Frontal cortex (tissue), 4 donors: ENCODE data around the gene CEPT1. TPM values are rescaled to one million over a fixed set of nuclear protein-coding genes. Genes with fewer than 3 reads are reported as not detected.
A peak's percentile ranks its signal among the peaks of the same experiment; 100 is the strongest.

ENCODE experiments used
- DNase-seq, 2 donors: peaks; one replicate each; pipeline ENCODE4 v3.0.0; 2012; ENCODE audit warnings: low spot score in 2 of 2
- FAIRE-seq: peaks from 2 replicates; lab custom pipeline; 2012; peaks lifted over from hg19 to GRCh38; lab: Jason Lieb, UNC
- total RNA-seq: library from RNA; depleted of rRNA; stranded (reverse); fragments of >200 nt; gene quantifications from one replicate; pipeline ENCODE4 v1.2.3, GENCODE V29; 2014
- donor health status: control.
- donor health status: control.
- donor health status: control.

The CEPT1 gene
- total RNA-seq, 1 donor from 2014 or later, result 47.7 TPM

GRCh38 chr1:111190931-111191451 is 51.0 kb downstream of the CEPT1 start:
- FAIRE-seq, result no peak
- no peak for DNase-seq

GRCh38 chr1:111191496-111191895 is 51.5 kb downstream of the CEPT1 start:
- DNase-seq (no peak), FAIRE-seq (no peak)

- DNase-seq (no peak), FAIRE-seq (no peak)
These were observed 52.1 kb downstream of the CEPT1 start for GRCh38 chr1:111192074-111192473.

- FAIRE-seq (no peak), DNase-seq (no peak)
These were observed 52.9 kb downstream of the CEPT1 start for GRCh38 chr1:111192658-111193519.

- no peak for FAIRE-seq
- DNase-seq, result no peak
These were observed 53.9 kb downstream of the CEPT1 start for GRCh38 chr1:111193712-111194480.

- no peak for DNase-seq
- FAIRE-seq, result no peak
These were observed 55.1 kb downstream of the CEPT1 start for GRCh38 chr1:111195002-111195684.

- DNase-seq (no peak), FAIRE-seq (no peak)
These were observed 56.2 kb downstream of the CEPT1 start for GRCh38 chr1:111196213-111196612.

- DNase-seq (no peak), FAIRE-seq (no peak)
These were observed 57.7 kb downstream of the CEPT1 start for GRCh38 chr1:111197598-111198284.

- no peak for FAIRE-seq
- DNase-seq, result no peak
These were observed 58.8 kb downstream of the CEPT1 start for GRCh38 chr1:111198836-111199235.

- no peak for FAIRE-seq
- DNase-seq, result no peak
These were observed 59.3 kb downstream of the CEPT1 start for GRCh38 chr1:111199329-111199728.

- no peak for DNase-seq
- no peak for FAIRE-seq
These were observed 60.1 kb downstream of the CEPT1 start, which contains the start of gene DENND2D for GRCh38 chr1:111199881-111200801. TSS of gene DENND2D (minus strand) at chr1:111200646. CDS start at chr1:111200459, 187 bp downstream.

GRCh38 chr1:111200802-111201161 is 60.8 kb downstream of the CEPT1 start:
- FAIRE-seq (no peak), DNase-seq (no peak)

GRCh38 chr1:111201275-111202090 is 61.5 kb downstream of the CEPT1 start:
- DNase-seq (no peak), FAIRE-seq (no peak)

- no peak for FAIRE-seq
- no peak for DNase-seq
These were observed 62.3 kb downstream of the CEPT1 start for GRCh38 chr1:111202366-111202706.

- DNase-seq (no peak), FAIRE-seq (no peak)
These were observed 62.9 kb downstream of the CEPT1 start for GRCh38 chr1:111202707-111203623.

- no peak for FAIRE-seq
- peak; percentile 60 to 73 for DNase-seq
These were observed 63.7 kb downstream of the CEPT1 start for GRCh38 chr1:111203681-111204200.
